Superior temporal gyrus (tissue), 1 donor: Measurements from ENCODE around the gene LAGE3.

Source experiments
- DNase-seq: peaks from one replicate; pipeline ENCODE4 v3.0.0-alpha.2; 2016; ENCODE audit errors: extremely low spot score

Gene LAGE3, protein sequence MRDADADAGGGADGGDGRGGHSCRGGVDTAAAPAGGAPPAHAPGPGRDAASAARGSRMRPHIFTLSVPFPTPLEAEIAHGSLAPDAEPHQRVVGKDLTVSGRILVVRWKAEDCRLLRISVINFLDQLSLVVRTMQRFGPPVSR

DNA sequence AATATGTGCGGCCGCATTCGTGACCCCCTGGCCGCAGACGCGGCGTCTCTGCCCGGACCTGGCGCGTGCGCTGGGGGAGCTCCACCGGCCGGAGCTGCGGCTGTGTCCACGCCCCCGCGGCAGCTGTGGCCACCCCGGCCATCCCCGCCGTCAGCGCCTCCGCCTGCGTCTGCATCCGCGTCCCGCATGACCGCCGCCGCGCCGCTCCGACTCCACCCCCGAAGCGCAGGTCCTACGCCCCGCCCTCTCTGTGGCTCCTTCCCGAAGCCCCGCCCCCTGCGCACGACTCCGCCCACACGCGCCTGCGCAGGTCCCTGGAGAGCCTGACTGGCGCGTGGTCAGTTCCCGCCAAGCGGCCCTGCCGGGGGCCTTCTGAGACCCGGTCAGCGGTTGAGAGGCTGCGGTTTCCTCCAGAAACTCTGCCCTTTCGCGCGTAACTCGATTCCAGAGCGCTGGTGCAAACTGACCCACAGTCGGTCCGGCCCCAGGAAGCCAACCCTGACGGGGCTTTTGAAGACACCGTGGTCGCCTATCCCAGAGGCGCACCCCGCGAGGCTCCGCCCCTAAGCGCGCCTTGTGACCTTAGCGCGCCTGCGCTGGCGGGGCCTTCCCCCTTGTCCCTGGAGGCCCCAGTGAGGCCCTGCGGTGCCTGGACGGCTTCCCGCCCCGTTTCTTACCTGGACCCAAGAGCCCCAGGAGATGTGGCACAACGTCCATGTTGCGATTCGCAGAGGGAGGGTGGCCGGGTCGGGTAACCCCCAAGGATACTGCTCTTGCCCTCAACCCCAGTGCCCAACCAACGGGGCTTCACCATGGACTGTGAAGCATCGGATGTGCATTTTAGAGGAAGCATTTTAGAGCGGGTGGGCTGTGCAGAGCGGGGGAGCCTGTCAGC, at the start of gene LAGE3:
Gene LAGE3 (minus strand): TSS at position 554 of the 895 bp plus-strand sequence. CDS start 366 bp downstream, at position 188.
- DNase-seq = peak; percentile 84

DNA sequence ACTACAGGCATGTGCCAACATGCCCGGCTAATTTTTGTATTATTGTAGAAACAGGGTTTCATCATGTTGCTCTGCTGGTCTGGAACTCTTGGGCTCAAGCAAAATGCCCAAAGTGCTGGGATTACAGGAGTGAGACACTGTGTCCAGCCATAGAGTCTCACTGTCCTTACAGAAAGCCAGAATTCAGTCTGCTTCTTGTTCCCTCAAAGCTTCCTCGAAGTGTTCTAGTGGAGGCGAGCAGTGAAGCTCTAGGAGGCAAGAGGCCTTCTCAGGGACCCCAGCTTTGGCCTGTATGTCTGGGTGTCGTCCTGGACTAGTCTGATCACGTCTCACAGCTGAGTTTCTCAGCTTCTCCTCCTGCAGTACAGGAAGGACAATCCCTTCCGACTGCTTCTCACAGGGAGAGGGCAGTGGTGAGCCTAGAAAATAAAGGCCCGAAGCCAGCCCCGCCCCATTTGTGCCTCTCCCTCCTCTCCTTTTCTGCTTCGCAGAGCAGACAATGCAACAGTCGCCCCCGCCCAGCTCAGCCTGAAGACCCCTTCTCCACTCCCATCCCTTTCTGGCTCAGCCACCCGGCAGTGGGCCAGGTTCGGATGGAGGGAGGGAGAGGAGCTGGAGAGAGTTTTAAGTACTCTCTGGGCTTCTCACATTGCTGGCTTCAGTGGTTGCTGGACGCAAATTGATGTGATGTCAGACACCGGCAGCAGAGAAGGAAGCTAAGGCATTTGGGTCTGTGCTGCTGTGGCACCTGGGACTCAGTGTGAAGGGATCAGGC, 48.0 kb upstream of the LAGE3 start:
- peak; percentile 81 for DNase-seq

DNA sequence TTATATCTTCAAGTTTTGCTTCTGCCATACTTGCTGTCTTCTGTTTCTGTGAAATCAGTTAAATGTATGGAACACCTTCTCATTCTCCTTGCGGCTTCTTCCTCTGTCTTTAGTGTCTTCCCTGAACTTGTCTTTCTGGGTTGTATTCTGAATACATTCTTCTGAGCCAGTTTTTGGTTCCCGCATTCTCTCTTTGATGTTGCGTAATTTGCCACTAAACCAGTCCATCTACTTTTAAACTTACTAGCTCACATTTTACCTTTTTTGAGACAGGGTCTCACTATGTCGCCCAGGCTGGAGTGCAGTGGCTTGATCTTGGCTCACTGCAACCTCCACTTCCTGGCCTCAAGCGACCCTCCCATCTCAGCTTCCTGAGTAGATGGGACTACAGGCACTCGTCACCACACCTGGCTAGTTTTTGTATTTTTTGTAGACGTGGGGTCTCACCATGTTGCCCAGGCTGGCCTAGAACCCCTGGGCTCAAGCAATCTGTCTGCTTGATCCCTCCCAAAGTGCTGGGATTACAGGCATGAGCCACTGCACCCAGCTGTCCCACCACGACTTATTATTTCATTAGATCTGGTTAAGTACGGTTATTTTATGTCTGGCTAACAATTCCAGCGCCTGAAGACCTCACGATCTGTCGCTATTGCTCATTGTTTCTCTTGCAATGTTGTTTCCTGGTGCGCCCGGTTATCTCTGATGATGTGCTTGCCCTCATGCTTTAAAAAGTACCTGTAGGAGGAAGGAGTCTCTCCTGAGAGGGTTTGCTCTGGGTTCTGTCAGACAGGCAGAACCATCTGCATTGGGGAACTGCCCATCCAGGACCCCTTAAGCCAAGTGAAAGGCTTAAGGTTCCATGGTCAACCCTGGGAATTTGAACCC, 46.8 kb upstream of the LAGE3 start:
- DNase-seq = no peak

DNA sequence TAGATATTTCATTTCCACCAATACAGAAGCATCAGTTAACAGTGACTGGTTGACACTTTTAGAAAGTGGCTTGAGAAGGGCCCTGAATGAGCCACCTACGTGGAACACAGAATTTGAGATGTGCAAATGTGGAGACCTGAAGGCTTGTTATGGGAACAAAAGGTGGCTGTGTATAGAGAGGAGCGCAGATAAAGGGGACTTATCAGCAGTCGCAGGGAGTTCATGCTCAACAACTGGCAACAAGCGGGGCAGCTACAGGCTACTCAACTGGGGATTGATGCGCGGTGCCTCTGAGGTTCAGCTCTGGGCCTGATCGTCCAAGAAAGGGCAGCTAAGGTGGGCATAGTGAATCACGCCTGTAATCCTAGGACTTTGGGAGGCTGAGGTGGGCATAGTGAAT, 40.3 kb upstream of the LAGE3 start:
- no peak for DNase-seq

DNA sequence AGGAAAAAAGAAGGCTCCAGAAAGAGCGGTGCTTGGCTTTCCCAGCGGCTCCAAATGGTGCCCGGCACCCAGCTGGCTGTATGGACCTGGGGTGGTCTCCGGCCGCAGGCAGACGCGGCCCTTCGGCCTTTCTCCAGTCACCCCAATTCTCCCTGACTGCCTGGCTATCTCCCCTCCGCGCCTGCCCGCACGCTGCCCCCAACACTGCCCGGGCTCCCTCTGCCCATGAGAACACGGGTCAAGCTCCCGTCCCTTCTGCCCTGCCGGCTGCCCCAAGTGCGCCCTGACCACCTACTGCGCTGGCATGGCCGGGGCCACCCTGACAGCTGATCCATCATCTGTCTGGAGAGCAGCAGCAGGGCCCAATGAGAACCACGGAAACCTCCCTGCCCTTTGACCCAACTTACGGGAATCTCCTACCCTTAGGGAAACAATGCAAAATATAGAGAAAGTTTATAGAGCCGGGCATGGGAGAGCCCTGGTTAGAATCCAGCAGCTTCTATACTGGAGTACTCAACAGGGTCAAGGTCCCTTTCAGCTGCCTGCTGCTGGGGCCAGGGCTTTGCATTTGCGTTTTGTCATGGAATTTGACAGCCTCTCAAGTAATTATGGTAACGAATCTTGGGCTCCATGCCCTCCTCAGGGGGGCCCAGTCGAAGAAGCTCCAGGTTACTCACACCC, 38.2 kb upstream of the LAGE3 start:
- peak; percentile 11 for DNase-seq

DNA sequence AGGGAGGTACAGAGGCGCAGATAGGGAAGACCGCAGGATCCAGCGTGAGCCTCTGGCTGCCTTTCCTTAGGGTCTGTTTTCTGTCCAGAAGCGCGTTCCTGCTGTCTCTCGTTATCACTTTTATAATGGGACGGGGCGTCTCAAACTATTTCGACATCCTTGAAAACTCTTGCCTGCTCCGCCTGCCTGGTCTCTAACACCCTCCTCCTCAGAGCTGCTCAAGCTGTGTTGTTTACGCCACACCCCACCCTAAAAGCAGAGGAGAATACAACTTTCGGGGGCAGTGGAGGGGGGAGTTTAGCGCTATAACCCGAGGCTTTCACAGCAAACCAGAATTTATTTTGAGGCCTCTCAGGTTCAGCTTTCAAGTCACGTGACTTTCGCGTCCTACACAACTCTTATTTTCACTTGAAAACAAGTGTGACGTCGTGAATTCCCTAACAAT, 37.6 kb upstream of the LAGE3 start:
- DNase-seq = peak; percentile 64

DNA sequence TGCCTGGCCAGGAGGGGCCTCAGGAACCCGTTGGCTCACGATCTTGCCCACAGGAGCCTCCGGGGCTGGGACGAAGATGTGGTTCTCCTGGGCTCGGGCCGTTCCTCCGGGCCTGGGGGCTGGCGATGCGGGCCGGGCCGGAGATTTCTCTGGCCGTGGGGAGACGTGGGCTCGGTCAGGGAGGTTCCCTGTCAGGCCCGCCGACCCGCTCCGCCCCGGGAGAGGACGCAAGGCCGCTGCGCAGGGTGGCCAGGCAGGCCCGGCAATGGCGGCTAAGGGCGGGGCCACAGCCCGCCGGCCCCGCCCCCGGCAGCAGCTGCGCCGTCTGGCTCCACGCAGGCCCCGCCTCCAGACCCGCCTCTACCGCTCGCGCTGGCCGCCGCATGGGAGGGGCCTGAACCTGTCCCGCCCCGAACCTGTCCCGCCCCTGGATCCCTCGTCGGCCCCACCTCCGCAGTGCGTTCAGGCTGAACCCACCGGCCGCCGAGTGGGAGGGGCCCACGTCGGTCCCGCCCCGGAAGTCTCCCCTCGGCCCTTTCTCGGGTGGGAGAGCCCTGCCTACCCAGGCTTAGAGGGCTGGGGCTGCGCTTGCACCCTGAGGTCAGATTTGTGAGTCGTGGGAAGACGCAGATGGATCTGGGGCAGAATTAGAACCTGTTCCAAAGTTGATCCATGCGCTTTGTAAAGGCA, 37.0 kb upstream of the LAGE3 start, which contains the start of gene FAM3A:
Gene FAM3A (minus strand): TSS at position 267 of the 690 bp plus-strand sequence. CDS start 460 bp downstream, outside the sequence.
- DNase-seq = peak; percentile 81

DNA sequence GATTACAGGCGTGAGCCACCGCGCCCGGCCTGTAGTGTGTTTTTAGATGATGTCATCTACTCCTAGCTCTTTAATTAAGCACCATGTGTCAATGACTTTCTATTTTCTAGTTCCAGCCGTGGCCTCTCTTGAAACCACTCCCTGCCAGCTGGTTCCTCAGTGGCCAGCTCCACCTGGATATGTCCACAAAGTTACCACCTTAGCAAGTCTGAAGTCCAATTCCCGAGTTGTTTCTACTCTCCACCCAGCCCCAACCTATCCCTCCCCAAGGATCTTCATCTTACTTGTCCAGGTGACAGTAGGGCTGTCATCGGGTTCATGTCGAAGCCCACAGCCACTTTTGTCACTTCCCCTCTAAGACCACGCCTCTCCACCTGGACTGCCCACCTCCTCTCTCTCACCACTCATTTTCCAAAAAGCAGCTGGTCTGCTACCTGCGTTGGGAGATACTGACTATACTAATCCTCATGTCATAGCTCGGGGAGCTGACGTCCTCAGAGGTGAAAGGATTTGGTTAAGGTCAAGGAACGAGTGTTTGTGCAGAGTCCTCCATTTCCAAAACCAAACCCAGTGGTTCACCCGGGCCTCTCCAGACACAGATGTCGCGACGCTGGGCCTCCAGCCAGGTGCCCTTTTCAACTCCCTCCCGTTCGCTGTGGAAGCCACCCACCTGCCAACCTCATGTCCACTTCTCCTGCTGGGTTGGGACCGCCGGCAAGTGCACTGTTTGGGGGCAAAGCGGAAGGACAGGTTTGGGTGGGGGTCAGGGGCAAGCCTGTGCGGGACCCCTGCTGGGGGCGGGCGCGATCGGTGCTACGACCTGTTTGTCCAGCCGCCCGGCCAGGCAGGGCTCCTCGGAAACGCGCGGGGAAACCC, 36.2 kb upstream of the LAGE3 start:
- no peak for DNase-seq

DNA sequence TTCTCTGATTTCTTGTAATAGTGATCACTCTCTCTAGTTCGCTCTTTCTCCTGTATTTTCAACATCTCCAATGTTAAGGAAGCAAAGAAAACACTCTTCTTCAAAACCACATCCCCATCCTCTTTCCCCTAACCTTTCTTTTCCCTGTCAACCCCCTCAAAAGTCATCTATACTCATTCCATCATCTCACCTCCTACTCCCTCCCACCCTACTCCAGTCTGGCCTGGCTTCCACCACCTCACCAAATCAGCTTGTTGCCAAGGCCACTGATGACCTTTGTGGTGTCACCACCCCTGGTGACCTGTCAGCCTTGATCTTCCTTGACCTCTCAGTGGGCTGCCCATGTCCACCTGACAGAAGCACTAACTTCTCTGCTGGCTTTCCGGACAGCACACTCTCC, 34.6 kb upstream of the LAGE3 start:
- DNase-seq = no peak

DNA sequence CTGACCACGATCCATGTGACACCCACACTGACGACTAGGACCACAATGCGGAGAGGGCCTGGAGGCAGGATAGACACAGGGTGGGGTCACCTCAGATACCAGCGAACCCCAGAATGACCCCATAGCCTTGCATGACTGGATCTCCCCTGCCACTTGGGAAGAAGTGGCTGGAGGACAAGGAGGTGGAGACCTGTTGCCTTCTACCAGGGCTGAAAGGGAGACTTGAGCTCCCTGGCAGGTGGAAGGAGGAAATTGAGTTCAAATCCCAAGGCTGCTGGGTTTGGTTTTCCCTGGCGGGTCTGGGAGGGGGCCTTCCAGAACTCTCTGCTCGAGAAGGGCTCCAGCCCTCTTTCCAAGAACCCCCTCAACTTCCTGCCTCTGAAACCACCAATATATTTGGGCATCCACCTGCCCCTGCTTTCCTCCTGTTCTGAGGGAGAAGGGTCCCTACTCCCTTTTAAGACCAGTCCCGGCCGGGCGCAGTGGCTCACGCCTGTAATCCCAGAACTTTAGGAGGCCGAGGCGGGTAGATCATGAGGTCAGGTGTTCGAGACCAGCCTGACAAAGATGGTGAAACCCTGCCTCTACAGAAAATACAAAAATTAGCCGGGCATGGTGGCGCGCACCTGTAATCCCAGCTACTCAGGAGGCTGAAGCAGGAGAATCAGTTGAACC, 33.9 kb upstream of the LAGE3 start:
- no peak for DNase-seq

DNA sequence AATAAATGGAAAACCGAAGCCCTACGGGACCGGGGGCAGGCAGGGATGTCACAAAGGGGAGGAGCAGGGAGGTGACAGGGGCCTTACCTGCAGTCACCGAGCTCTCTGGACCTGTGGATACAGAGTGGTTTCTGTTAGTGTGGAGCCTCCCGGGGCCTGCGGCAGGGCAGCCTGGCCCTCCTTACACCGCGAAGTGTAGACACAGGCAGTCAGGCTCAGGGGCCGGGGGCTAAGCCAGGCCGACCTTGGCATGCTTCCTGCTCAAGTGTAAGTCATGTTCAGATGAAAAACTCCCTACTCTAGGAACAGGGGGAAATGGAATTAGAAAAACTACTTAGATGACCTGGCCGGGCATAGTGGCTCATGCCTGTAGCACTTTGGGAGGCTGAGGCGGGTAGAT, 32.7 kb upstream of the LAGE3 start:
- DNase-seq = no peak

DNA sequence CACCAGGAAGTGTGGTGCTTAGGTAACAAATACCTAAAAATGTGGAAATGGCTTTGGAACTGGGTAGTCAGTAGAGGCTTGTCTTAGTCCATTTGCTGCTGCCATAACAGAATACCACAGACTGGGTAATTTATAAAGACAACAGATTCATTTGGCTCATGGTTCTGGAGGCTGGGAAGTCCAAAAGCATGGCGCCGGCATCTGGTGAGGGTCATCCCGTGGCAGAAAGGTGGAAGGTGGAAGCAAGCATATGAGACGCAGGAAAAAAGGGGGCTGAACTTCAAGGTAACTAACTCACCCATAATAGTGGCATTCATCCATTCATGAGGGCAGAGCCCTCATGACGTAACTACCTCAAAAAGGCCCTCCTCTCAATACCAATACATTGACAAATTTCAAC, 30.4 kb upstream of the LAGE3 start:
- no peak for DNase-seq

DNA sequence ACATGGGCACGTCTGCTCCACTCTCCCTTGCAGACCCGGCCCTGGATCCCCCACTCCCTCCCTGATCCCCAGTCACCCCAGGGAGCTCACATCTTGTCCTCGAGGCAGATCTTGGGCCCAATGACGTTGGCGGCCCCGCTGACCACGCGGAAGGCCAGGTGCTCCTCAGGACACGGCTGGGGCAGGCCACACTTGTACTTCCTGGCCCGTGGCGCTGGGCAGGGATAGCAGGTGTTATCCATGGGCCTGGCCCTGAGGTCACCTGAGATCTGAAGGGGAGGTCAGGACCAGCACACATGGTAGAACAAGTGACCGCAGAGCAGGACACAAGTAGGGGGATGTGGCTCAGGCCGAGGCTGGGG, 29.3 kb upstream of the LAGE3 start:
- DNase-seq = no peak

DNA sequence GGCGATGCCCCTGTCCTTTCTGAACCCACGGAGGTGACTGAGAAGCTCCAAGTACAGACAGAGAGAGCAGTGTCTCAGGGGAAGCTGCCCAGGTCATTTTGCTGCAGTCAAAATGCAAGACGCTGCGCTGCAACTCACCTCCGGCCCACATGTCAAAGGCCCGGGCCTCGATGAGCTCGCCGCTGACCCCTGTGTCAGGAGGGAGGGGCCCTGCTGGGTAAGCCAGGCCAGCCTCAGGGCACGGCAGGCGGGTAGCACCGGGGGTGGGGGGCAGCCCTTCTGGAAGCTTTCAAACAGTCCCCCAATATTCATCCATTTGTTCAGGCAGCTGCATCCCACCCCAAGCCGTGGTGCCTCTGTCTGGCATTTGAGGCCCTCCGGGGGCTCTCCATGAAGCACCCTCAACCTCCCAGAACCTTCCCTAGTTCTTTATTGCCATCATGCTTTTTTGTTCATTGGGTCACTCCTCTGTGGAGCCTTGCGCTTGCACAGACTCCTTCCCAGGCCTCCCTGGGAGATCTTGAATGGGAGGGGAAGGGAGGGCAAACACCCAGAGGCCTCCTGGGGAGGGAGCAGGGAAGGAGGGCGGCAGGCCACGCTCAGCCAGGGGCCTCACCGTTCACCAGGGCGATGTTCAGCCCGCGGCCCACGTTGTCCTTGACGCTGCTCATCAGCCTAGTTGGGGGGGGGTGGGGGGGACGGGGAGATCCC, 28.7 kb upstream of the LAGE3 start:
- DNase-seq = no peak

DNA sequence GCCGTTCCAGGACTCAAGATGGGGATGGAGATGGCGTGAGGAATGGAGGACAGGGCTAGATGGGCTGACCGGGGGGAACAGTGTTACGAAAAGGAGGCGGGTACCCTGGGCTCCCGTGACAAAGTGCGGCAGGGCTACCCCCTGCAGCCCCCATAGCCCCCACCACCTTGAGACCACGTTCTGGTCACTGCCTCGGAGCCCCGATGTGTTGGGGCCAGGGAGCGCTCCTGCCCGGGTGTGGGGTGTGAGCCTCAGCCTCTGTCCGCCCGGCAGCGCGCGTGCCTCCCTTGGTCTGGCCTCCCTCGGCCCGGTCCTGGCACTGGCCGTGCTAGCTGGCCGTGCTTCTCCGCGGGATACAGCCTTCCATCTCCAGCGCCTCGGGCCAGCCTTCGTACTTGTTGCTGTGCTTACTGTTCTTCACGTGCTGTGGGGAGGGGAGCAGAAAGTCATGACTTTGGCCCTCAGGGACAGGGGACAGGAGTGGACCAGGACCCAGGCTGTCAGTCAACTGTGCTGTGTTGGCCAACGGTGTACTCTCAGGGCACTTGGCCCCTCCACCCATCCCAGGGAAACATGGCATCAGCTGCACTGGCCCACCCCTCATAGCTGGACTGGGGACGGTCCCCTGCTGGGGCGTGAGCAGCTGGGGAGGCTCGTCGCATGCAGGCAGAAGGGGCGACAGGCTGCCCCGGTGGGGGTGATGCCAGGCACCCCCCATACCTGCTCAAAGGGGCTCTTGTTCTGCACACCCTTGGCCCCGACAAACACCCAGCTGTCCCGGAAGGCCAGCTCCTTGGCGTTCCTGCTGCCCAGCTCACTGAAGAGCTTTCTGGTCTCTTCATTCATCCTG, 27.6 kb upstream of the LAGE3 start:
- DNase-seq = no peak

DNA sequence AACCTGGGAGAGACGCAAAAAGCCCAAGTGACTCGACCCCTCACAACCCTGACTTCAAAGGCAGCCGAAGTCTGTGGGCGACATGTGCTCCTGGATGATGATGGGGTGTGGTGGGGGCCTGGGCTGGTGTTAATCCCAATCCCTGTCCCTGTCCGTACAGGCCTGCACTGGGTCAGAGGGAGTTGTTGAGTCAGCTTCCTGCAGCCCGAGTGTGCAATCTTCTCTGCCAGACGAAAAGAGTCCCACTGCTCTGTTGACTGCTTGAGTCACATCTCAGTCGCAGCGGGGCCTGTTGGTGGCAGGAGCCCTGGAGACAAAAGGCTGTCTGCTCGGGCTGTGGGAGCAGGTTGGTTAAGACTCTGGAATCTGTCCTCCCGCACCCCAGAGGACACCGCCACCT, 26.7 kb upstream of the LAGE3 start:
- DNase-seq = no peak

DNA sequence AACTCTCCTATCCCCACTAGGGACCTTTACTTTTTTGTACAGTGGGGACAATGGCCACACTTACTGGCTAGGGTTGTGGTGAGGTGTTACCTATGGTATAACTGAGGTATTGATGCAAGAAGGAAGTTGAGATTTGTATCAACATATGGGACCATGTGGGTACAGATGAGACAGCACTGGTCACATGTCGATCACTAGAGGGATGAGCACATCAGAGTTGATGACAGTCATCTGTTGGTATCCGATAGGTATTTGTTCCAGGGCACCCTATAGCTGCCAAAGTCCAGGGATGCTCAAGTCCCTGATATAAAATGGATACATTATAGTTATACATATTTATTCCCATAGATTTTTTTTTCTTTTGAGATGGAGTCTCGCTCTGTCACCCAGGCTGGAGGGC, 23.9 kb upstream of the LAGE3 start:
- no peak for DNase-seq
